ENCODE results near the gene TWIST2.

The TWIST2 gene

GRCh38 chr2:238942726-238943300 lies 94.9 kb downstream of the TWIST2 start:
- no peak overlapping the region for H3K4me3 ChIP-seq (ENCODE audit: control insufficient read depth, low read depth, low read length)
- DNase-seq (ENCODE audit: low read depth): peak; percentile 80
- TF ChIP-seq CTCF (conservative IDR thresholded peaks at IDR 0.05; ENCODE audit: control insufficient read depth, insufficient read depth, low read depth, low read length): no peak

GRCh38 chr2:238943338-238944067 lies 95.6 kb downstream of the TWIST2 start:
- no peak overlapping the region for H3K4me3 ChIP-seq (ENCODE audit: control insufficient read depth, low read depth, low read length)
- TF ChIP-seq CTCF (conservative IDR thresholded peaks at IDR 0.05; ENCODE audit: control insufficient read depth, insufficient read depth, low read depth, low read length): no peak
- no peak for DNase-seq (ENCODE audit: low read depth)

GRCh38 chr2:238945433-238946150 lies 97.7 kb downstream of the TWIST2 start:
- peak; percentile 68 for DNase-seq (ENCODE audit: low read depth)

GRCh38 chr2:238946318-238947242 lies 98.7 kb downstream of the TWIST2 start:
- DNase-seq (ENCODE audit: low read depth): no peak

More at GRCh38 chr2:238945433-238946150, 97.7 kb downstream of the TWIST2 start:
- no peak overlapping the region for H3K4me3 ChIP-seq (ENCODE audit: control insufficient read depth, low read depth, low read length)
- peak; percentile 88 for TF ChIP-seq CTCF (conservative IDR thresholded peaks at IDR 0.05; ENCODE audit: control insufficient read depth, insufficient read depth, low read depth, low read length)

GRCh38 chr2:238947243-238947760 lies 99.4 kb downstream of the TWIST2 start:
- no peak for TF ChIP-seq CTCF (conservative IDR thresholded peaks at IDR 0.05; ENCODE audit: control insufficient read depth, insufficient read depth, low read depth, low read length)
- H3K4me3 ChIP-seq (ENCODE audit: control insufficient read depth, low read depth, low read length): no peak overlapping the region
- no peak for DNase-seq (ENCODE audit: low read depth)

More at GRCh38 chr2:238946318-238947242, 98.7 kb downstream of the TWIST2 start:
- TF ChIP-seq CTCF (conservative IDR thresholded peaks at IDR 0.05; ENCODE audit: control insufficient read depth, insufficient read depth, low read depth, low read length): no peak
- H3K4me3 ChIP-seq (ENCODE audit: control insufficient read depth, low read depth, low read length): no peak overlapping the region
